Stomach smooth muscle (tissue), 2 donors: ENCODE results near the gene PUS7.

Experiments used
- H3K27ac ChIP-seq: one replicate; pipeline ENCODE4 v1.7.0; 2013; ENCODE audit warnings: mild to moderate bottlenecking, low read length, inconsistent platforms
- H3K27me3 ChIP-seq, 2 donors: one replicate each; pipeline ENCODE4 v1.7.0; 2013; ENCODE audit warnings: low read length in 2 of 2; ENCODE audit not compliant: insufficient read depth in 2 of 2, control insufficient read depth in 1 of 2
- H3K36me3 ChIP-seq, 2 donors: one replicate each; pipeline ENCODE4 v1.7.0; 2013; ENCODE audit warnings: low read length in 2 of 2; ENCODE audit not compliant: control insufficient read depth in 2 of 2, insufficient read depth in 2 of 2
- H3K4me1 ChIP-seq: one replicate; pipeline ENCODE4 v1.7.0; 2013; ENCODE audit warnings: low read length; ENCODE audit not compliant: control insufficient read depth, insufficient read depth
- H3K4me3 ChIP-seq, 2 donors: one replicate each; pipeline ENCODE4 v1.7.0; 2013; ENCODE audit warnings: low read length in 2 of 2
- H3K9ac ChIP-seq, 2 donors: one replicate each; pipeline ENCODE4 v1.7.0; 2013; ENCODE audit warnings: low read length in 2 of 2, mild to moderate bottlenecking in 1 of 2
- H3K9me3 ChIP-seq, 2 donors: one replicate each; pipeline ENCODE4 v1.7.0; 2013; ENCODE audit warnings: low read length in 2 of 2; ENCODE audit not compliant: control insufficient read depth in 2 of 2
- donor health status: healthy.
- donor health status: Pancreatic carcinoma.

Gene PUS7

DNA sequence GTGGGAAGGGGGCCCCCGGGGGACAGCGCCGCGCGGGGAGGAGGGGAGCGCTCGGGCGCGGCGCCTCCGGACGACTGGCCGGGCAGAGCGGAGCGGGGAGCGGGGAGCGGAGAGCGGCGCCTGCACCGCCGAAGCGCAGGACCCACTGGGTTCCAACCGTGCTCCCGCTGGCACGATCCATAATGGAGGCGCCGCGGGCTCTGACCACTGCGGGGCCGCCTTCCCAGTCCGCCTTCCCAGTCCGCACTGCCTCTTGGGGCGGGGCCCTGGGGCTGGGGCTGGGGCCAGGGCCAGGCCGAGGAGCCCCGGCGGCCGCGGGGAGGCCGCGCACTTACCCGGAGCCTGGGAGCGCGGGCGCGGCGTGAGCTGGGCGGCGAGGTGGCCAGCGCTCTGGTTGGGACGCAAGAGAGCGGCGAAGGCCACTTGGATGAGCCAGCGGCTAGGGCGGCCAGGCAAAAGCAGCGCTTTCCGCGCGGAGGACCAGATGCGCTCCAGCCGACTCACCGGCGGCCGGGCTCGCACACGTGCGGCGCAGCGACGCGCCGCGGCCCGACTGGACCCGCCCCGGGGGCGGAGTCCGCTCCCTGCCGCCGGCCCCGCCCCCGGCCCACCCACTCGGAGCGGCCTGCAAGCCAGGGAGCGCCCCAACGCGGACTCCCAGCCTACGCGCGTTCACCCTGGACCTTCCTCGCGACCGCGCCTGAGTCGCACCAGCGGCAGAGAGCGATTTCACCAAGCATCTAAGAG, at the start of gene PUS7:
PUS7 (minus strand) TSS at position 555 of the 747 bp plus-strand sequence. CDS start 13,759 bp downstream, outside the sequence.
- Histone ChIP-seq H3K4me3 (peak within 1 kb of the TSS; percentile 83 to 94), H3K9ac (peak within 1 kb of the TSS; percentile 93 to 95)

DNA sequence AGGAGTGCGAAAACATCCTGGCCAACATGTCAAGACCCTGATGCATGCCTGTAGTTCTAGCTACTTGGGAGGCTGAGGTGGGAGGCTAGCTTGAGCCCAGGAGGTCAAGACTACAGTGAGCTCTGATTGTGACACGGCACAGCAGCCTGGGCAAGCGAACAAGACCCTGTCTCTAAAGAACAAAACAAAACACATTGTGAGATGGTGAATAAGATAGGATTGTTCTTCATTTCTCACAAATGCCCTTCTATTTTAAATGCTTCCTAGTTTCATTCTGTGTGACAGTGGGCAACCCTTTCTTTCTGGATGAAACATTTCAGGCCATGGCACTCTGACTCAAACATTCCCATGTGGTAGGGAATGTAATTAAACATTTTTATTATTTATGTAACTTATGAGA, 45.8 kb upstream of the PUS7 start:
- Histone ChIP-seq H3K27ac (no peak overlapping the region), H3K36me3 (peaks cover 14 to 22% of the 10 kb centered on the region in 2 donors), H3K4me3 (no peak overlapping the region), H3K27me3 (no peaks in the 10 kb centered on the region), H3K4me1 (no peaks in the 10 kb centered on the region), H3K9ac (no peak overlapping the region), H3K9me3 (no peaks in the 10 kb centered on the region)

More for the DNA sequence above, at the start of gene PUS7:
- Histone ChIP-seq H3K4me1 (peaks cover 11% of the 10 kb centered on the region), H3K9me3 (no peaks in the 10 kb centered on the region), H3K27ac (peak within 1 kb of the TSS; percentile 90), H3K27me3 (no peaks in the 10 kb centered on the region), H3K36me3 (no peaks in the 10 kb centered on the region)

DNA sequence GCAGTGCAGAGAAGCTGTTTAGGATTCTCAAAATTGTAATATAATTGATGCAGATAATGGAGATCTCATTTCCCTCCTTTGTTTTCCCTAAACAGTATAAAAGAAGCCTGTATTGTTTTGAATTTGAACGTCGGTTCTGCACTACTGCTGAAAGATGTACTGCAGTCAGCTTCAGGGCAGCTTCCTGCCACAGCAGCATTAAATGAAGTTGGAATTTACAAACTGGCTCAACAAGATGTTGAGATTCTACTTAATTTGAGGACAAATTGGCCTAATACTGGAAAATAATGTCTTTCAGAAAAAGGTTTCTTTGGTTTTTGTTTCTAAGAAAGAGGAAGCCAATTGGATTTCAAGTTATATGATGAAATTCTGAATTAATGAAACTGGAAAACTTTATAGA, 45.0 kb upstream of the PUS7 start:
- no peaks in the 10 kb centered on the region for H3K4me1 ChIP-seq
- peaks cover 14 to 24% of the 10 kb centered on the region in 2 donors for H3K36me3 ChIP-seq
- H3K27ac ChIP-seq, result no peak overlapping the region
- H3K4me3 ChIP-seq, result no peak overlapping the region
- no peak overlapping the region for H3K9ac ChIP-seq
- H3K9me3 ChIP-seq, result no peaks in the 10 kb centered on the region
- H3K27me3 ChIP-seq, result no peaks in the 10 kb centered on the region

DNA sequence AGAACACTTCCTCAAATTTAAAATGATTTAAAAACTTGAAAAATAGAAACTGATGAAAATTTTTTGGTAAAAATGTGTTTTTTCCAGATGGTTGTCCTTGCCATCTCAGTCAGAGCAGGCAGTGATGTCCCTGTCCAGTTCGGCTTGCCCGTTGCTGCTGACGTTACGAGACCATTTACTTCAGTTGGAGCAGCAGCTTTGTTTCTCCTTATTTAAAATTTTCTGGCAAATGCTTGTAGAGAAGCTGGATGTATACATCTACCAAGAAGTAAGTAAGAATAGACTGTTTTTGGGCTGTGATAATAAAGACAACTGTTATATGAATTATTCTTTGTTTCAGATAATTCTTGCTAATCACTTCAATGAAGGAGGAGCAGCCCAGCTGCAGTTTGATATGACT, 43.1 kb upstream of the PUS7 start:
- Histone ChIP-seq H3K9me3 (no peaks in the 10 kb centered on the region), H3K4me1 (no peaks in the 10 kb centered on the region), H3K9ac (no peak overlapping the region), H3K27me3 (no peaks in the 10 kb centered on the region), H3K27ac (no peak overlapping the region), H3K36me3 (peaks cover 14 to 25% of the 10 kb centered on the region in 2 donors), H3K4me3 (no peak overlapping the region)

GRCh38 chr7:105559926-105560325, 37.9 kb upstream of the PUS7 start:
- Histone ChIP-seq H3K27ac (no peak overlapping the region), H3K4me3 (no peak overlapping the region), H3K4me1 (no peaks in the 10 kb centered on the region), H3K9ac (no peak overlapping the region), H3K9me3 (no peaks in the 10 kb centered on the region), H3K36me3 (peaks cover 13 to 21% of the 10 kb centered on the region in 2 donors), H3K27me3 (no peaks in the 10 kb centered on the region)

GRCh38 chr7:105538339-105538738, 16.3 kb upstream of the PUS7 start:
- Histone ChIP-seq H3K4me1 (peaks cover 1% of the 10 kb centered on the region), H3K4me3 (no peak overlapping the region), H3K36me3 (peaks cover 8 to 23% of the 10 kb centered on the region in 2 donors), H3K27me3 (no peaks in the 10 kb centered on the region), H3K9ac (no peak overlapping the region), H3K9me3 (no peaks in the 10 kb centered on the region), H3K27ac (no peak overlapping the region)

DNA sequence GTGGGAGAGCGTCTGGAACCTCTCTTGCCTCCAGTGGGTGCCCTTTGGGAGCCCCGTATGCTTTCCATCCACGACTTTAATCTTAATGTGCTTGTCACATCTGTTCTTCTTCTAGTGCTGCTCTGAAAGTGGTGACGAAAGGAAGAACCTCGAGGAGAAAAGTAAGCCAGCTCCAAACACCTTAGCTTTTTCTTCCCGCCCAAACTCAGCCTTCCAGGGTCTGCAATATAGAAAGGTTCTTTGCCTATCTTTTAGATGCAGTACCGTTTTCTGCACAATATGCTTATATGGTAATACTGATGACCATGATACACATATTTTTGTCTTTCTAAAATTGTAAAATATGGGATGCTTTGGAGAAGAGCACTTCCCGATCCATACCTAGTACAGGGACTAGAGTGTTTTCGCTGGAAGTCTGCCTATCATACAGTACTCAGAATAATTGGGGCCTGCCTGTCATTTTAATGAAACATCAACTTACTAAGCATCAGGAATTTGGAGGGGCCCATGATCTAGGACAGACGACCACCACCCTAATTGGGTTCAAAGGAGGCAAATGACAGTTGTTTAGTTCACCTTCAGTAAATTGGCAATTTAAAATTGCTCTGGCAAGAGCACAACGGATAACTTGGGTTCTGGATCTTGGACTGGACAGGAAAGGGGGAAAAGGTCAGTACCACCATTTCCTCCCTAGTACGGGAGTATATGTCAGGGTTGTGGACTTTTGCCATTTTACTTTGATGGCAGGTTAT, 10.8 kb upstream of the PUS7 start:
- no peaks in the 10 kb centered on the region for H3K36me3 ChIP-seq
- H3K4me1 ChIP-seq, result peaks cover 10% of the 10 kb centered on the region
- H3K9ac ChIP-seq, result peak overlapping the region; percentile 96 to 98
- peak overlapping the region; percentile 91 to 99 for H3K4me3 ChIP-seq
- H3K9me3 ChIP-seq, result no peaks in the 10 kb centered on the region
- no peaks in the 10 kb centered on the region for H3K27me3 ChIP-seq
- no peak overlapping the region for H3K27ac ChIP-seq

- no peaks in the 10 kb centered on the region for H3K27me3 ChIP-seq
- no peaks in the 10 kb centered on the region for H3K9me3 ChIP-seq
- peaks cover 10% of the 10 kb centered on the region for H3K4me1 ChIP-seq
- H3K27ac ChIP-seq, result peak within 1 kb of the TSS; percentile 75
- H3K36me3 ChIP-seq, result no peaks in the 10 kb centered on the region
- H3K4me3 ChIP-seq, result peak within 1 kb of the TSS; percentile 91 to 99
- H3K9ac ChIP-seq, result peak within 1 kb of the TSS; percentile 96 to 98
Observed at GRCh38 chr7:105531792-105532671, 10.0 kb upstream of the PUS7 start, which contains the start of gene RINT1. Gene RINT1 (plus strand): TSS chr7:105532201. CDS start chr7:105532316, 115 bp downstream.

DNA sequence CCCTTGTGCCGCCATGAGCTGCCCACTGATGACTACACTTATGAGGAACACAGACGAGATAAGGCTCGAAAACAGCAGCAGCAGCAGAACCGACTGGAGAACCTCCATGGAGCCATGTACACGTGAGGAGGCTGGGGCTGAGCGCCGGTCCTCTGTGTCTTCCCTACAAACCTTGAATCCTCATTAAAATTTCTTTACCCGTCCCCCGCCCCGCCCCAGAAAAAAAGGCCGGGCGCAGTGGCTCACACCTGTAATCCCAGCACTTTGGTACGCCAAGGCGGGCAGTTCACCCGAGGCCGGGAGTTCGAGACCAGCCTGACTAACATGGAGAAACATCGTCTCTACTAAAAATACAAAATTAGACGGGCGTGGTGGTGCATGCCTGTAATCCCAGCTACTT, 8.5 kb upstream of the PUS7 start:
- no peak overlapping the region for H3K4me3 ChIP-seq
- no peaks in the 10 kb centered on the region for H3K9me3 ChIP-seq
- H3K36me3 ChIP-seq, result no peaks in the 10 kb centered on the region
- no peak overlapping the region for H3K27ac ChIP-seq
- no peaks in the 10 kb centered on the region for H3K27me3 ChIP-seq
- H3K4me1 ChIP-seq, result peaks cover 10% of the 10 kb centered on the region
- H3K9ac ChIP-seq, result no peak overlapping the region

- H3K4me3 ChIP-seq, result no peak overlapping the region
- no peaks in the 10 kb centered on the region for H3K36me3 ChIP-seq
- no peaks in the 10 kb centered on the region for H3K9me3 ChIP-seq
- H3K27me3 ChIP-seq, result no peaks in the 10 kb centered on the region
- H3K27ac ChIP-seq, result no peak overlapping the region
- no peak overlapping the region for H3K9ac ChIP-seq
- H3K4me1 ChIP-seq, result peaks cover 10% of the 10 kb centered on the region
Observed at GRCh38 chr7:105530126-105530525, 8.1 kb upstream of the PUS7 start.
